ENCODE measurements around the gene RPTOR.

The RPTOR gene

GRCh38 chr17:80770881-80771611, 226.4 kb downstream of the RPTOR start:
- DNase-seq, result no peak

- no peak for DNase-seq
Measured at GRCh38 chr17:80771612-80772005, 227.0 kb downstream of the RPTOR start.

GRCh38 chr17:80772906-80773242, 228.2 kb downstream of the RPTOR start:
- DNase-seq, result no peak

- no peak for DNase-seq
Measured at GRCh38 chr17:80773243-80773991, 228.8 kb downstream of the RPTOR start.

GRCh38 chr17:80774146-80774545, 229.5 kb downstream of the RPTOR start:
- no peak for DNase-seq

- DNase-seq, result no peak
Measured at GRCh38 chr17:80774643-80775281, 230.1 kb downstream of the RPTOR start.

- no peak for DNase-seq
Measured at GRCh38 chr17:80775863-80776262, 231.2 kb downstream of the RPTOR start.

- no peak for DNase-seq
Measured at GRCh38 chr17:80777274-80777673, 232.6 kb downstream of the RPTOR start.

- no peak for DNase-seq
Measured at GRCh38 chr17:80778716-80779115, 234.1 kb downstream of the RPTOR start.

- DNase-seq, result no peak
Measured at GRCh38 chr17:80779336-80779735, 234.7 kb downstream of the RPTOR start.

GRCh38 chr17:80779961-80780380, 235.3 kb downstream of the RPTOR start:
- no peak for DNase-seq

GRCh38 chr17:80780381-80781198, 236.0 kb downstream of the RPTOR start:
- DNase-seq, result peak; percentile 71

- no peak for DNase-seq
Measured at GRCh38 chr17:80781211-80781610, 236.6 kb downstream of the RPTOR start.

GRCh38 chr17:80781807-80782277, 237.2 kb downstream of the RPTOR start:
- DNase-seq, result no peak

GRCh38 chr17:80782536-80783427, 238.1 kb downstream of the RPTOR start:
- no peak for DNase-seq

- no peak for DNase-seq
Measured at GRCh38 chr17:80783486-80783885, 238.8 kb downstream of the RPTOR start.

GRCh38 chr17:80783971-80784370, 239.3 kb downstream of the RPTOR start:
- DNase-seq, result no peak

GRCh38 chr17:80785477-80786178, 241.0 kb downstream of the RPTOR start:
- no peak for DNase-seq

- DNase-seq, result no peak
Measured at GRCh38 chr17:80786470-80786869, 241.8 kb downstream of the RPTOR start.

GRCh38 chr17:80786887-80787286, 242.2 kb downstream of the RPTOR start:
- DNase-seq, result no peak

- no peak for DNase-seq
Measured at GRCh38 chr17:80787881-80788280, 243.2 kb downstream of the RPTOR start.
